KMS-11 (cell line): ENCODE measurements around the gene ADH1C.

Experiments used
- H2AFZ ChIP-seq: fragments of 200-600 bp; sonication (generic); 2 replicates; pipeline ENCODE4 v1.6.1; 2016; ENCODE audit warnings: antibody characterized with exemption, mixed run types, low read depth
- H3K27ac ChIP-seq: fragments of 200-600 bp; sonication (generic); 2 replicates; pipeline ENCODE4 v1.6.1; 2016; ENCODE audit warnings: mild to moderate bottlenecking, mixed run types
- H3K27me3 ChIP-seq: fragments of 200-600 bp; sonication (generic); 2 replicates; pipeline ENCODE4 v1.6.1; 2017; ENCODE audit warnings: mild to moderate bottlenecking, low read depth, mixed run types, moderate library complexity; ENCODE audit not compliant: insufficient read depth
- H3K36me3 ChIP-seq: fragments of 200-600 bp; sonication (generic); 2 replicates; pipeline ENCODE4 v1.6.1; 2017; ENCODE audit warnings: mild to moderate bottlenecking, mixed run types; ENCODE audit not compliant: insufficient read depth
- H3K4me1 ChIP-seq: fragments of 200-600 bp; sonication (generic); 2 replicates; pipeline ENCODE4 v1.6.1; 2016; ENCODE audit warnings: mild to moderate bottlenecking, low read depth, mixed run types; ENCODE audit not compliant: poor library complexity, severe bottlenecking
- H3K4me2 ChIP-seq: fragments of 200-600 bp; sonication (generic); 2 replicates; pipeline ENCODE4 v1.7.0; 2016; ENCODE audit warnings: mild to moderate bottlenecking, mixed run types
- H3K4me3 ChIP-seq: fragments of 200-600 bp; sonication (generic); IDR thresholded peaks from 2 replicates; pipeline ENCODE4 v1.6.1; 2017; ENCODE audit warnings: low read depth, low read length, mixed read lengths; ENCODE audit not compliant: insufficient read depth
- H3K79me2 ChIP-seq: fragments of 200-600 bp; sonication (generic); 2 replicates; pipeline ENCODE4 v1.6.1; 2016; ENCODE audit warnings: low read depth, mixed run types; ENCODE audit not compliant: insufficient read depth
- H3K9ac ChIP-seq: fragments of 200-600 bp; sonication (generic); 2 replicates; pipeline ENCODE4 v1.6.1; 2016; ENCODE audit warnings: mild to moderate bottlenecking, mixed run types
- H4K20me1 ChIP-seq: fragments of 200-600 bp; sonication (generic); 2 replicates; pipeline ENCODE4 v1.6.1; 2016; ENCODE audit warnings: mild to moderate bottlenecking, mixed run types; ENCODE audit not compliant: insufficient read depth
- CTCF ChIP-seq: fragments of 200-600 bp; sonication (generic); conservative IDR thresholded peaks from 2 replicates; pipeline ENCODE4 v1.6.1; 2017; ENCODE audit warnings: low read depth, mild to moderate bottlenecking, antibody characterized with exemption, low read length, moderate library complexity, mixed read lengths

ADH1C gene

GRCh38 chr4:99352602-99353537, at the start of gene ADH1C:
ADH1C (minus strand) TSS chr4:99352746; CDS start chr4:99352675, 71 bp downstream.
- no peaks in the 10 kb centered on the region for H3K4me1 ChIP-seq
- H3K27me3 ChIP-seq: no peaks in the 10 kb centered on the region
- TF ChIP-seq CTCF: no peak
- no peak within 1 kb of the TSS for H3K27ac ChIP-seq
- no peaks in the 10 kb centered on the region for H4K20me1 ChIP-seq
- H3K4me3 ChIP-seq: no peak within 1 kb of the TSS
- H3K79me2 ChIP-seq: no peaks in the 10 kb centered on the region
- no peak within 1 kb of the TSS for H2AFZ ChIP-seq
- no peak within 1 kb of the TSS for H3K4me2 ChIP-seq
- H3K9ac ChIP-seq: no peak within 1 kb of the TSS
- no peaks in the 10 kb centered on the region for H3K36me3 ChIP-seq

- Histone ChIP-seq H3K4me1 (peaks cover 15% of the 10 kb centered on the region), H3K79me2 (no peaks in the 10 kb centered on the region), H3K27me3 (no peaks in the 10 kb centered on the region), H3K9ac (no peak overlapping the region), H3K36me3 (no peaks in the 10 kb centered on the region), H3K27ac (no peak overlapping the region), H3K4me3 (no peak overlapping the region), H4K20me1 (no peaks in the 10 kb centered on the region), H3K4me2 (no peak overlapping the region), H2AFZ (no peak overlapping the region)
- TF ChIP-seq CTCF: no peak
Measured at GRCh38 chr4:99400831-99401230, 48.3 kb upstream of the ADH1C start.

GRCh38 chr4:99399017-99399416, 46.5 kb upstream of the ADH1C start:
- Histone ChIP-seq H3K27ac (no peak overlapping the region), H2AFZ (no peak overlapping the region), H3K4me1 (peaks cover 7% of the 10 kb centered on the region), H3K4me2 (no peak overlapping the region), H3K9ac (no peak overlapping the region), H3K79me2 (no peaks in the 10 kb centered on the region), H4K20me1 (no peaks in the 10 kb centered on the region), H3K4me3 (no peak overlapping the region), H3K36me3 (no peaks in the 10 kb centered on the region), H3K27me3 (no peaks in the 10 kb centered on the region)
- no peak for TF ChIP-seq CTCF

GRCh38 chr4:99395595-99396364, 43.2 kb upstream of the ADH1C start:
- no peak for TF ChIP-seq CTCF
- Histone ChIP-seq H3K9ac (no peak overlapping the region), H3K27ac (no peak overlapping the region), H3K4me2 (no peak overlapping the region), H3K27me3 (no peaks in the 10 kb centered on the region), H4K20me1 (no peaks in the 10 kb centered on the region), H3K36me3 (no peaks in the 10 kb centered on the region), H3K79me2 (no peaks in the 10 kb centered on the region), H3K4me3 (no peak overlapping the region), H3K4me1 (no peaks in the 10 kb centered on the region), H2AFZ (no peak overlapping the region)
